KOPT-K1 (cell line): Measurements from ENCODE around the gene FUT8.
"Not testable (repeated sequence)": the region's sequence is repeated elsewhere in the genome, so short reads cannot be mapped to it uniquely, and the experiment has no call there.

Experiments
- H3K27ac ChIP-seq: fragments of 200-600 bp; sonication (generic); 2 replicates; pipeline ENCODE4 v1.5.1; 2016; ENCODE audit warnings: antibody characterized with exemption, mild to moderate bottlenecking, low read depth, low read length; ENCODE audit not compliant: poor library complexity, severe bottlenecking
- H3K36me3 ChIP-seq: fragments of 200-600 bp; sonication (generic); 2 replicates; pipeline ENCODE4 v1.5.1; 2017; ENCODE audit warnings: antibody characterized with exemption, mild to moderate bottlenecking, low read length, moderate library complexity; ENCODE audit not compliant: insufficient read depth
- H3K9me3 ChIP-seq: fragments of 200-600 bp; sonication (generic); 2 replicates; pipeline ENCODE4 v1.5.1; 2017; ENCODE audit warnings: antibody characterized with exemption, low read length, mild to moderate bottlenecking; ENCODE audit not compliant: insufficient read depth, poor library complexity, severe bottlenecking

Gene FUT8

DNA sequence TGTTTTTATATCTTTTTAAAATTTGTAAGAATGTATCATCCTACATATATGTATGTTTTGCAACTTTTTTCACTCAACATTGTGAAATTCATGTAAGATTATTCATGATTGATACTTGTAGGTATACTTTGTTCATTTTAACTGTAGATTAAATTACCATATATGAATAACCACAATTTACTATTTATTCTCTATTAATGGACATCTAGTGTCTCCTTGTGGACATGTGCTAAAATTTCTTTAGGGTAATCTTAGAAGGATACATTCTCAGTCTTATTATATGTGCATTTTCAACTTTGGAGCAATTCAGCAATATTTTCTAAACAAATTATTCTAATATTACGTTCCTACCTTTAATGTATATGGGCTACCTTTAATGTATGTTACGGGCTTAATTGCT is 192.4 kb downstream of the FUT8 start:
- no peaks in the 10 kb centered on the region for H3K9me3 ChIP-seq
- H3K27ac ChIP-seq: no peak overlapping the region
- peaks cover 6% of the 10 kb centered on the region; the same call in 1 of the 2 replicates for H3K36me3 ChIP-seq

DNA sequence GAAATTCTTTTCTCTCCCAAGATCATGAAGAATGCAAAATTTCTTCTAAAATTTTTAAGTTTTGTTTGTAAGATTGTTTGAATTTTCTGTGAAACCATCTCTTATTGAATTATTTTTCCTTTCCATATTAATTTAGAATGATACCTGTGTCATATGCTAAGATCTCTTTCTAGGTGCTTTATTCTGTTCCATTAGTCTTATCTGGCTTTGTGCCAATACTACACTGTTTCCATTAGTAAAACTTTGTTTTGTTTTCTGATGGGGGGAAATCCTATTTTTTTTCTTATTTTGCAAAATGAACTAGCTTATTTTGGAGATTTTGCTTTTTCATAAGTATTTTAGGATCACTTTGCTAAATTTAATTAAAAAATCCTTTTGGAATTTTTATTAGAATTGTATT is 193.9 kb downstream of the FUT8 start:
- H3K27ac ChIP-seq: no peak overlapping the region
- H3K36me3 ChIP-seq: peaks cover 8% of the 10 kb centered on the region
- no peaks in the 10 kb centered on the region for H3K9me3 ChIP-seq

DNA sequence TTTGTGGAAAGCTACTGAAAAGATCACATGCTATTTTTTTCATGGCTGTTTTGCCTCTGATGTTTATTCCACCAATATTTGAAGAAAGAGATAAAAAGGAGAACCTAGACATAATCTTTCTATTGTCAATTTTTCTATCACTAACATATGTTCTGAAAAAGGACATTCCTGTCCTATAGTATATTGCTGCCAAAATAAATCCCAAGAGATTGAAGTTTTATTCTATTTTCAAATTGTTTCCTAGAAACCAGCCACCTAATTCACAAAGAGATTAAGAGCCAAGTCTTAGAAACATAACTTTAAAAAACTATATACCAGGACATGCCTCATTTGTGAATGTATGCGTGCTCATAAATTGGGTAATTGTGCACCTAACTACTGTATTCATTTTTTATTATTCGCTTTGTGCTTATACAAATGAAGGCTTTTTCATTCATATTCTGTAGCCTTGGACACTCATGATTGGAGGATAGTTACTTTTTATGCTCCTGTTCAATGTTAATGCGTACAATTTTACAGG is 200.7 kb downstream of the FUT8 start:
- Histone ChIP-seq H3K27ac (no peak overlapping the region), H3K36me3 (peaks cover 31% of the 10 kb centered on the region), H3K9me3 (no peaks in the 10 kb centered on the region)

DNA sequence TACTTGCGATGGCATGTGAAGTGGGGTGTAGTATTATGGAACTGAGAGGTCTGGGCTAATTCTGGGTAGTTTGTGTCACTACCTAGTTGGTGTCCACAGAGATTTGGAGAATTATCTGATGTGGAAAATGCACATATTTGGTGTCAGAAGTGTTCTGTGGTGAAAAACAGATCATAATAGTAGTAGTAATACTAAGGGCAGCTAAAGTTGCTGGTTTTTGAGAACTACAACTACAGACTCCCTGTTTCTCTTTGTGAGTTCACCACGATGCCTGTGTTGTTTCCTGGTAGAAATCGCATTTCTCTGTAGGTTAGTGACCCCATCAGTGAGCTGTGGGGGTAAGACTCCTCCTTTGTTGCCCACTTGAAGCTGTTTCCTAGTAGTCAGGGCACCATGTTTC is 206.5 kb downstream of the FUT8 start:
- Histone ChIP-seq H3K27ac (no peak overlapping the region), H3K36me3 (peaks cover 40% of the 10 kb centered on the region), H3K9me3 (no peaks in the 10 kb centered on the region)

DNA sequence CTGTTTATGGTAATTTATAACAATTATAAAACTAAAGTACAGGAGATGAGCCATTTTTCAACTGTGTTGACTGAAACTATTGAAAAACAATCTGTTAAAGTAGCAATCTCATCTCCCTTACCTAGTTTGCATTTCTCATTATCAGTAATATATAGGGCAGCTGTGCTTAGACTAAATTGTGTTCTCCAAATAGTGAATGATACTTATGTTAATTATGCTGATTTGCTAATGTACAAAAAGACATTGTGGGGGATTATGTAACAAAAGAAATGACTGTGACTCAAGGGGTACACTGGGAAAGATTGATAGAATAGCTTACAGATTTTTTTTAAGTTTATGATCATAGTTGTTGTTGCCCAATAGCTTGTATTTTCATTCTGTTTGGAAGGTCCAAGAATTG is 207.7 kb downstream of the FUT8 start:
- Histone ChIP-seq H3K27ac (no peak overlapping the region), H3K36me3 (peaks cover 42% of the 10 kb centered on the region), H3K9me3 (no peaks in the 10 kb centered on the region)

DNA sequence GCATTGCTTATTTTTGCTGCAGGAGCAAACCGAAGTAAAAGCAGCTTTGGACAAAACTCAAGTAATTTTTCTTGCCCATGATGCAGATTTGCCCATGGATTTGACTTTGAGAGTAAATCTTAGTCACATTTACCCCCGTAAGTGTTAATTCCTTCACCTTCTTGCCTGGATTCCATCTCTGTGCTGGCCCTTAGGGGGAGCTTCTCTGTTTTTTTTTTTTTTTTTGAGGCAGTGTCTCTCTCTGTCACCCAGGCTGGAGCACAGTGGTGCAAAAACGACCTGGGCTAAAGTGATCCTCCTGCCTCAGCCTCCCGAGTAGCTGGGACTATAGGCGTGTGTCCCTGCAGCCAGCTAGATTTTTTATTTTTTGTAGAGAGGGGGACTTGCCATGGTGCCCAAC is 210.2 kb downstream of the FUT8 start:
- Histone ChIP-seq H3K9me3 (no peaks in the 10 kb centered on the region), H3K27ac (no peak overlapping the region), H3K36me3 (peaks cover 26% of the 10 kb centered on the region)

DNA sequence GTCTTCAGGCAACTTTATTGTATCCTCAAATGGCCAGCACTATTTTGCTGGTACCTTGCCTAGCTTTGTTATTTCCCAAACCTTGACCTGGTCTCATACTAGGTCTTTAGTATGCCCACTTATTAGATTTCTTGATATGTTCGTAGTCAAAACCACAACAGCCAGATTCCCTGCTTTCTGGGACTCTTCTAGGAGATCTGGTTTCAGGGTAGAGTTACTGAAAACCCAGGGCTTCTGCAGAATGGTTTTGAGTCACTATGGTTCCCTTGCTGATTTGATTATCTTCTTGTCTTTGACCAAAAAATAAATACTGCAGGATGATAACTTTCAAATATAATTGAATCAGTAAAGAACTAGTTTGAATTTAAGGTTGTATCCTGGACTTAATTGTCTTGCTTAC is 211.2 kb downstream of the FUT8 start:
- Histone ChIP-seq H3K36me3 (peaks cover 27% of the 10 kb centered on the region), H3K9me3 (no peaks in the 10 kb centered on the region), H3K27ac (no peak overlapping the region)

DNA sequence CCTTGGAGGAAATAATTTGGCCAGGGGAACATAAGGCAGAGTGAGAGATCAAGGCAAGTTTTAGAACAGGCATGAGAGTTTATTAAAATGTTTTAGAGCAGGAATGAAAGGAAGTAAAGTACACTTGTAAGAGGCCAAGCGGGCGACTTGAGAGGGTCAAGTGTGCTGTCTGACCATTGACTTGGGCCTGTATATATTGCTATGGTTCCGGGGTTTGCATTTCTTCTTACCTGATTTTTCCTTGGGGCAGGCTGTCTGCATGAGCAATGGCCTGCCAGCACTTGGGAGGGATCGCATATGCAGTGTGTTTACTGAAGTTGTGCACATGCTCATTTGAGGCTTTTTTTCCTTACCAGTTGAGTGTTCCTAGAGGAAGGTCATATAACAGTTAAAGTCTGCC is 214.8 kb downstream of the FUT8 start:
- no peak overlapping the region for H3K27ac ChIP-seq

DNA sequence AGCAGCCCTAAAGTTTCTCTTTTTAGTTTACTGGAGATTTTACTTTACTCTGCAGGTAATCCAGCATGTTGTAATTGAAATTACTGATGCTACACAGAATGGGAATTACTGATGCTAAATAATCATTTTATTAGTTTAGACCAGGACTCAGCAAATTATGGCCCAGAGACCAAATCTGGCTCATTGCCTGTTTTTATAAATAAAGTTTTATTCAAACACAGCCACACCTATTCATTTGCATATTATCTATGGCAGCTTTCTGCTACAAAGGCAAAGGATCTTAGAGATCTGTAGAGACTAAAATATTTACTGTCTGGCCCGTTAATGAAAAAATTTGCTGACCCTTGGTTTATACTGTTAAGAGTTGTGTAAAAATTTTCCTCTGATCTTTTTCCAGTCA is 216.1 kb downstream of the FUT8 start:
- Histone ChIP-seq H3K27ac (no peak overlapping the region), H3K9me3 (peaks cover 8% of the 10 kb centered on the region), H3K36me3 (peaks cover 49% of the 10 kb centered on the region)

More for the DNA sequence above, 214.8 kb downstream of the FUT8 start:
- H3K36me3 ChIP-seq: peaks cover 45% of the 10 kb centered on the region
- H3K9me3 ChIP-seq: peaks cover 5% of the 10 kb centered on the region

DNA sequence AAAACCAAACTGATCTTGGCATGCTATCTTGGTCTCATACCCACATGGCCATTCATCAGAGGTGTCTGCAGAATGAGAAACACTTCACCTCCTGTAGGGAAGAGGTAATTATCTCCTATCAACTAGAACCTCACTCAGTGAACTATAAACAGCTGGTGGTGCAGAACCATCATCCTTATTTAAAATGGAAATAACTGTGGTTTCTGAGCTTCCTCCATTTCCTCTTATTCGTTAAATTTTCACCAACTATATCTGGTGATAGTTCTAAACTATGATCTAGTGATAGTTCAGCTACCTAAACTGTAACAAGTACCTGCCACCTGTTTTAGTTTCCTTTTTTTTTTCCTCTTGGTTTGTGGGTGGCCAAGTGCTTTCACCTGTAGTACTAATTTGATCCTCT is 218.5 kb downstream of the FUT8 start:
- peak overlapping the region; percentile 35 for H3K27ac ChIP-seq
- H3K9me3 ChIP-seq: peaks cover 26% of the 10 kb centered on the region
- H3K36me3 ChIP-seq: peaks cover 51% of the 10 kb centered on the region

DNA sequence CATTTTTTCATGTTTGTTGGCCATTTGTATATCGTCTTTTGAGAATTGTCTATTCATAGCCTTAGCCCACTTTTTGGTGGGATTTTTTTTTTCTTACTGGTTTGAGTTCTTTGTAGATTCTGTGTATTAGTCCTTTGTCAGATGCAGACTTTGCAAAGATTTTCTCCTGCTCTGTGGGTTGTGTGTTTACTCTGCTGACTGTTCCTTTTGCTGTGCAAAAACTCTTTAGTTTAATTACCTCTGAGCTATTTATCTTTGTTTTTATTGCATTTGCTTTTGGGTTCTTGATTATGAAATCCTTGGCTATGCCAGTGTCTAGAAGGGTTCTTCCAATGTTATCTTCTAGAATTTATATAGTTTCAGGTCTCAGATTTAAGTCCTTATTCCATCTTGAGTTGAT is 220.0 kb downstream of the FUT8 start:
- peaks cover 38% of the 10 kb centered on the region for H3K9me3 ChIP-seq

DNA sequence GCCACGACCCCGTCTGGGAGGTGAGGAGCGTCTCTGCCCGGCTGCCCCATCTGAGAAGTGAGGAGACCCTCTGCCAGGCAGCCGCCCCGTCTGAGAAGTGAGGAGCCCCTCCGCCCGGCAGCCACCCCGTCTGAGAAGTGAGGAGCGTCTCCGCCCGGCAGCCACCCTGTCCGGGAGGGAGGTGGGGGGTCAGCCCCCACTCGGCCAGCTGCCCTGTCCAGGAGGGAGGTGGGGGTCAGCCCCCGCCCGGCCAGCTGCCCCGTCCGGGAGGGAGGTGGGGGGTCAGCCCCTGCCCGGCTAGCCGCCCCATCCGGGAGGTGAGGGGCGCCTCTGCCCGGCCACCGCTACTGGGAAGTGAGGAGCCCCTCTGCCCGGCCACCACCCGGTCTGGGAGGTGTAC is 221.1 kb downstream of the FUT8 start:
- not testable (repeated sequence) for H3K27ac ChIP-seq
- peaks cover 45% of the 10 kb centered on the region for H3K9me3 ChIP-seq
- H3K36me3 ChIP-seq: peaks cover 50% of the 10 kb centered on the region

More for the DNA sequence above, 220.0 kb downstream of the FUT8 start:
- H3K36me3 ChIP-seq: peaks cover 47% of the 10 kb centered on the region
- H3K27ac ChIP-seq: no peak overlapping the region

DNA sequence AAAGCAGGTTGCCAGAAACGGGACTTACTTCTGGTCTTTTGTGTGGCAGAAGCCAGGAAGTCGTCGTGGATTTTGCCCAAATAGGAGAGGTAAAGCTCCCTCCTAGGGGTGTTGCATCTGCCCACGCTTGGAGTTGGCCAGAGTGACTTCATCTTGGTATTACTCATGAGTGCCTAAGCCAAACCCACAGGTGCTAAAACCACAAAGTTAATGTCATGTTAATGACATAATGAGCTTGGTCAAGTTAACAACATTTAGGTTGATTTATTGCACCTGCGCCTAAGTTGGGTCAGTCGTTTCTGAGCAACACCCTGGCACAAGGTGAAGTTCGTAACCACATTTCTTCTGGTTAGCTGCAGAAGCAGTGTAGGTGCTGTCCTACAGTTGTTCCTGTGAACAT is 225.2 kb downstream of the FUT8 start:
- H3K27ac ChIP-seq: no peak overlapping the region
- peaks cover 37% of the 10 kb centered on the region for H3K9me3 ChIP-seq
- peaks cover 15% of the 10 kb centered on the region for H3K36me3 ChIP-seq

DNA sequence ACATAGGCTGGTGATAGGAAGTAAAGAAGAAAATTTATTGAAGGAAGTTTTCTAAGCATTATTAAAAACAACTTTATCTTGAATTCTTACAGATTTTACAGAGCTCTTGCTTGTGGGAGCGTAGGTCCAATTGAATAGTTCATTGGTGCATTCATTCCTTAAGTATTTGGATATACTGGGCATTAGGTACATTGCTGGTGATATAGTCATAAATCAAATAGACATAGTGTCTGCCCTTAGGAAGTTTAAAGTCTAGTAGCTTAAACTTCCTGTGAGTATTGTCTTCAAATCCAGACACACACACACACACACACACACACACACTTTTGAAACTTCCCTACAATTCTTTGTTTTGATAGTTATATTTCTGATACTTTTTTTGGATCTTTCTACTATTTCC is 226.7 kb downstream of the FUT8 start:
- Histone ChIP-seq H3K27ac (no peak overlapping the region), H3K36me3 (peaks cover 15% of the 10 kb centered on the region), H3K9me3 (peaks cover 37% of the 10 kb centered on the region)

DNA sequence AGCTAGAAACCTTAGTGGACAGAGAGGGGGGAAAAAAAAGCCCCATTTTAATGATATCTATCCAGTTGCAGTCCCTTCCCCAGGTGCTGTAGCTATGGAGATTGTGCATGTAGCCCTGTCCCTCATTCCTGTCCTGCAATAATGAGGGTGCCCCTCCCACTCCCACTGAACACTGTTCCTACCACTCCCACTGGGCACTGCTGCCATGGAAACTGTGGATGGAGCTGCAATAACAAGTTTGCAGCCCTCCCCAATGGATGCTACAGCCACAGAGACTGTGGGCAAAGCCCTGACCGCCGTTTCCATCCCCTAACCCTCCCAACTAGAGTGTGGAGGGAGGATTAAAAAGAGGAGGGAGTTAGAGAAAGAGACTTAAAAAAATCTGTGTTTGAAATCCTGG is 238.3 kb downstream of the FUT8 start:
- H3K36me3 ChIP-seq: peaks cover 51% of the 10 kb centered on the region
- H3K9me3 ChIP-seq: peaks cover 26% of the 10 kb centered on the region
- no peak overlapping the region for H3K27ac ChIP-seq

DNA sequence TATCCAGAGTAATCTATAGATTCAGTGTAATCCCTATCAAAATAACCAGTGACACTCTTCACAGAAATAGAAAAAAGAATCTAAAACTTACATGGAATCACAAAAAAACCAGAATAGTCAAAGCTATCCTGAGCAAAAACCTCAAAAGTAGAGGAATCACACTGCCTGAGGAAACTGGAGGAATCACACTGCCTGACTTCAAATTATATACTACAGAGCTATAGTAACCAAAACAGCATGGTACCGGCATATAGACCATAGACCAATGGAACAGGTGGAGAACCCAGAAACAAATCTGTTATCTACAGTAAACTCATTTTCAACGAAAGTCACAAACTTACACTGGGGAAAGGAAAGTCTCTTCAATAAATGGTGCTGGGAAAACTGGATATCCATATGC is 244.0 kb downstream of the FUT8 start:
- Histone ChIP-seq H3K9me3 (peaks cover 25% of the 10 kb centered on the region), H3K36me3 (peaks cover 12% of the 10 kb centered on the region; the same call in 1 of the 2 replicates), H3K27ac (no peak overlapping the region)
